GM23248 (cell line): Measurements from ENCODE around the gene ZFAND3. TPM values are rescaled to one million over a fixed set of nuclear protein-coding genes. Genes with fewer than 3 reads are reported as not detected.

Experiments
- DNase-seq: peaks from one replicate; pipeline ENCODE4 v3.0.0-alpha.2; 2015
- H2AFZ ChIP-seq: fragments of 200-600 bp; sonication (generic); 2 replicates; pipeline ENCODE4 v1.6.1; 2016; ENCODE audit warnings: antibody characterized with exemption
- H3F3A ChIP-seq: fragments of 200-600 bp; sonication (generic); 2 replicates; pipeline ENCODE4 v1.6.1; 2016; ENCODE audit warnings: mild to moderate bottlenecking, antibody characterized with exemption, mixed run types; ENCODE audit not compliant: insufficient read depth
- H3K27ac ChIP-seq: fragments of 200-600 bp; sonication (generic); 2 replicates; pipeline ENCODE4 v1.5.1; 2016; ENCODE audit warnings: mild to moderate bottlenecking
- H3K27me3 ChIP-seq: fragments of 200-600 bp; sonication (generic); replicated peaks from 2 replicates; pipeline ENCODE4 v1.6.1; 2016; ENCODE audit warnings: mild to moderate bottlenecking; ENCODE audit not compliant: insufficient read depth
- H3K36me3 ChIP-seq: fragments of 200-600 bp; sonication (generic); 2 replicates; pipeline ENCODE4 v1.6.1; 2016; ENCODE audit warnings: low read depth, mild to moderate bottlenecking
- H3K4me1 ChIP-seq: fragments of 200-600 bp; sonication (generic); 2 replicates; pipeline ENCODE4 v1.6.1; 2016; ENCODE audit warnings: mild to moderate bottlenecking; ENCODE audit not compliant: insufficient read depth
- H3K4me2 ChIP-seq: fragments of 200-600 bp; sonication (generic); one replicate; pipeline ENCODE4 v1.6.1; 2016; ENCODE audit warnings: mild to moderate bottlenecking; ENCODE audit not compliant: unreplicated experiment
- H3K4me3 ChIP-seq: fragments of 200-600 bp; sonication (generic); 2 replicates; pipeline ENCODE4 v1.5.1; 2016; ENCODE audit warnings: mild to moderate bottlenecking
- H3K79me2 ChIP-seq: fragments of 200-600 bp; sonication (generic); 2 replicates; pipeline ENCODE4 v1.6.1; 2016; ENCODE audit warnings: mild to moderate bottlenecking; ENCODE audit not compliant: insufficient read depth
- H3K9ac ChIP-seq: fragments of 200-600 bp; sonication (generic); 2 replicates; pipeline ENCODE4 v1.6.1; 2016; ENCODE audit warnings: mild to moderate bottlenecking
- H3K9me2 ChIP-seq: fragments of 200-600 bp; sonication (generic); 2 replicates; pipeline ENCODE4 v1.6.1; 2016; ENCODE audit warnings: mixed run types, mild to moderate bottlenecking, moderate library complexity; ENCODE audit not compliant: insufficient read depth
- H3K9me3 ChIP-seq: fragments of 200-600 bp; sonication (generic); one replicate; pipeline ENCODE4 v1.6.1; 2017; ENCODE audit warnings: low read depth
- H4K20me1 ChIP-seq: fragments of 200-600 bp; sonication (generic); 2 replicates; pipeline ENCODE4 v1.6.0; 2016; ENCODE audit not compliant: insufficient read depth
- EZH2 ChIP-seq: fragments of 200-600 bp; sonication (generic); IDR thresholded peaks from 2 replicates; pipeline ENCODE4 v1.6.1; 2018; ENCODE audit warnings: antibody characterized with exemption, mild to moderate bottlenecking; ENCODE audit not compliant: insufficient read depth, poor library complexity, severe bottlenecking
- EZH2phosphoT487 ChIP-seq: fragments of 200-600 bp; sonication (generic); IDR thresholded peaks from 2 replicates; pipeline ENCODE4 v1.6.1; 2018; ENCODE audit warnings: antibody characterized with exemption, moderate library complexity, mild to moderate bottlenecking, low read depth; ENCODE audit not compliant: insufficient read depth
- WGBS, 2 experiments: methylation state at CpG; one replicate each; pipeline ENCODE4 v1.1.6; 2015 to 2017; ENCODE audit warnings: low lambda C conversion rate in 2 of 2, low coverage in 1 of 2; ENCODE audit errors: missing lambda C conversion rate in 2 of 2; 5-methylcytosine and 5-hydroxymethylcytosine counted together
- in situ Hi-C: fragments of 300-500 bp; cut with MboI; formaldehyde crosslinking; loops from 2 replicates; pipeline ENCODE4 v1.15.0; 2020
- polyA plus RNA-seq: library from polyadenylated mRNA; unstranded; fragments of >200 nt; fragmentation: Nextera tagmentation; extraction: Ambion mirVana; gene quantifications from 2 replicates; pipeline ENCODE4 v1.2.1, GENCODE V29; 2016
- total RNA-seq: library from RNA; depleted of rRNA; stranded (reverse); fragments of >200 nt; shearing (Covaris generic); gene quantifications from 2 replicates; pipeline ENCODE4 v1.2.3, GENCODE V29; 2014

Gene ZFAND3
- total and polyA plus RNA-seq, 2 experiments from 2014 or later = 27.5 to 40.0 TPM

GRCh38 chr6:37850260-37850659 lies 30.7 kb downstream of the ZFAND3 start:
- TF ChIP-seq EZH2 = no peak
- no peak for TF ChIP-seq EZH2phosphoT487
- H3K4me3 ChIP-seq = no peak overlapping the region
- no peaks in the 10 kb centered on the region for H3K36me3 ChIP-seq
- H3K9me3 ChIP-seq = no peaks in the 10 kb centered on the region
- no peak overlapping the region for H2AFZ ChIP-seq
- no peak overlapping the region for H3K9ac ChIP-seq
- H3K9me2 ChIP-seq = no peaks in the 10 kb centered on the region
- peaks cover 19% of the 10 kb centered on the region; the same call in 1 of the 2 replicates for H3K4me1 ChIP-seq
- H3K27me3 ChIP-seq = no peaks in the 10 kb centered on the region
- in situ Hi-C loops = no loop called here
- peaks cover 100% of the 10 kb centered on the region for H3K79me2 ChIP-seq
- no peak overlapping the region for H3K27ac ChIP-seq
- H3F3A ChIP-seq = peaks cover 3% of the 10 kb centered on the region; the same call in 1 of the 2 replicates
- H3K4me2 ChIP-seq = no peak overlapping the region
- H4K20me1 ChIP-seq = peaks cover 67% of the 10 kb centered on the region
- 80 to 87% methylated on average over 4 of the region's 4 CpGs for WGBS, 2 experiments
- DNase-seq = no peak

GRCh38 chr6:37850728-37851285 lies 31.3 kb downstream of the ZFAND3 start:
- Histone ChIP-seq H3K27ac (no peak overlapping the region), H3K4me3 (no peak overlapping the region), H3K27me3 (no peaks in the 10 kb centered on the region), H4K20me1 (peaks cover 68% of the 10 kb centered on the region), H3K4me2 (no peak overlapping the region), H3F3A (peaks cover 3% of the 10 kb centered on the region; the same call in 1 of the 2 replicates), H3K9me2 (no peaks in the 10 kb centered on the region), H3K36me3 (no peaks in the 10 kb centered on the region), H3K9ac (no peak overlapping the region), H2AFZ (no peak overlapping the region), H3K79me2 (peaks cover 100% of the 10 kb centered on the region), H3K4me1 (peaks cover 18% of the 10 kb centered on the region; the same call in 1 of the 2 replicates), H3K9me3 (no peaks in the 10 kb centered on the region)
- TF ChIP-seq EZH2 (no peak), EZH2phosphoT487 (no peak)
- 93 to 96% methylated on average over 9 of the region's 9 CpGs for WGBS, 2 experiments
- DNase-seq = no peak
- in situ Hi-C loops = no loop called here

GRCh38 chr6:37851997-37852524 lies 32.5 kb downstream of the ZFAND3 start:
- Histone ChIP-seq H3K27ac (no peak overlapping the region), H3K36me3 (no peaks in the 10 kb centered on the region), H3K4me3 (no peak overlapping the region), H3K4me1 (peaks cover 10% of the 10 kb centered on the region; the same call in 1 of the 2 replicates), H3K9ac (no peak overlapping the region), H3K79me2 (peaks cover 100% of the 10 kb centered on the region), H4K20me1 (peaks cover 66% of the 10 kb centered on the region), H3F3A (no peaks in the 10 kb centered on the region), H2AFZ (no peak overlapping the region), H3K4me2 (no peak overlapping the region), H3K9me3 (no peaks in the 10 kb centered on the region), H3K27me3 (no peaks in the 10 kb centered on the region), H3K9me2 (no peaks in the 10 kb centered on the region)
- in situ Hi-C loops = no loop called here
- 95 to 100% methylated on average over 1 of the region's 1 CpG for WGBS, 2 experiments
- DNase-seq = no peak
- no peak for TF ChIP-seq EZH2
- TF ChIP-seq EZH2phosphoT487 = no peak

GRCh38 chr6:37856285-37856684 lies 36.8 kb downstream of the ZFAND3 start:
- H3K27me3 ChIP-seq = no peaks in the 10 kb centered on the region
- DNase-seq = no peak
- in situ Hi-C loops = no loop called here
- H3K9ac ChIP-seq = no peak overlapping the region
- TF ChIP-seq EZH2 (no peak), EZH2phosphoT487 (no peak)
- no peaks in the 10 kb centered on the region; the same call in 1 of the 2 replicates for H3K9me2 ChIP-seq
- H3F3A ChIP-seq = no peaks in the 10 kb centered on the region
- H3K4me2 ChIP-seq = no peak overlapping the region
- peaks cover 21% of the 10 kb centered on the region for H3K4me1 ChIP-seq
- peaks cover 100% of the 10 kb centered on the region for H3K79me2 ChIP-seq
- H3K4me3 ChIP-seq = no peak overlapping the region
- no peaks in the 10 kb centered on the region for H3K36me3 ChIP-seq
- 99 to 100% methylated on average over 2 of the region's 2 CpGs for WGBS, 2 experiments
- no peaks in the 10 kb centered on the region for H3K9me3 ChIP-seq
- no peak overlapping the region for H2AFZ ChIP-seq
- H3K27ac ChIP-seq = no peak overlapping the region
- H4K20me1 ChIP-seq = peaks cover 54% of the 10 kb centered on the region
